ENCODE data around the gene TNIK. TPM values are rescaled to one million over a fixed set of nuclear protein-coding genes. Genes with fewer than 3 reads are reported as not detected.

TNIK gene
- total RNA-seq, 6 donors from 2014 or later: 23.2 to 74.4 (median 38.3) TPM

DNA sequence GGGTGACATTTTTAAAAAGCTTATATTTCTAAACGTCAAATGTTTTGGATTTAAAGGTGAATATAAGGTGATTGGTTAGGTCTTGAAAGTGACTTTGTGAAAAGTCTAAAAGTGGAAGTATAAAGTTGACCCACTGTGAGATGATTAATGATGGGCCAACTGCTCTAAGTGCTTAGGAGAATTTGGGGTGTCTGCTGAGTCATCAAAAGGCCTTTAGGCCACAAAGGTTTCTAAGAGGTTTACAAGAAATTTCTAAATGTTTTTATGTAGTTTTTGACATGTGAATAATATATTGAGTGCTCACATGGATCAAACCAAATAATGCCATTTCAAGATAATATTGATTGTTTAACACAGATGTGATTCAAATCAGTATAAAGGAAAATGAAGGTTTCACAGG is 394.5 kb downstream of the TNIK start:
- H3K27ac ChIP-seq: no peak overlapping the region
- peaks cover 0 to 6% (median 0%) of the 10 kb centered on the region in 4 donors for H3K36me3 ChIP-seq
- WGBS, 2 donors: 90 to 93% methylated on average over 1 of the region's 1 CpG
- no peaks in the 10 kb centered on the region for H3K27me3 ChIP-seq
- DNase-seq (no peak), ATAC-seq (ENCODE audit: low FRiP score in 2 of 2) (no peak)
- no peak overlapping the region for H3K4me3 ChIP-seq
- H3K9me3 ChIP-seq: no peaks in the 10 kb centered on the region
- peaks cover 0 to 5% (median 2%) of the 10 kb centered on the region in 4 donors for H3K4me1 ChIP-seq
- TF ChIP-seq EP300 (IDR thresholded peaks at IDR 0.05): no peak
- no peak for TF ChIP-seq POLR2A (IDR thresholded peaks at IDR 0.05)
- TF ChIP-seq POLR2AphosphoS5 (IDR thresholded peaks at IDR 0.05): no peak
- TF ChIP-seq, protein P1, sequence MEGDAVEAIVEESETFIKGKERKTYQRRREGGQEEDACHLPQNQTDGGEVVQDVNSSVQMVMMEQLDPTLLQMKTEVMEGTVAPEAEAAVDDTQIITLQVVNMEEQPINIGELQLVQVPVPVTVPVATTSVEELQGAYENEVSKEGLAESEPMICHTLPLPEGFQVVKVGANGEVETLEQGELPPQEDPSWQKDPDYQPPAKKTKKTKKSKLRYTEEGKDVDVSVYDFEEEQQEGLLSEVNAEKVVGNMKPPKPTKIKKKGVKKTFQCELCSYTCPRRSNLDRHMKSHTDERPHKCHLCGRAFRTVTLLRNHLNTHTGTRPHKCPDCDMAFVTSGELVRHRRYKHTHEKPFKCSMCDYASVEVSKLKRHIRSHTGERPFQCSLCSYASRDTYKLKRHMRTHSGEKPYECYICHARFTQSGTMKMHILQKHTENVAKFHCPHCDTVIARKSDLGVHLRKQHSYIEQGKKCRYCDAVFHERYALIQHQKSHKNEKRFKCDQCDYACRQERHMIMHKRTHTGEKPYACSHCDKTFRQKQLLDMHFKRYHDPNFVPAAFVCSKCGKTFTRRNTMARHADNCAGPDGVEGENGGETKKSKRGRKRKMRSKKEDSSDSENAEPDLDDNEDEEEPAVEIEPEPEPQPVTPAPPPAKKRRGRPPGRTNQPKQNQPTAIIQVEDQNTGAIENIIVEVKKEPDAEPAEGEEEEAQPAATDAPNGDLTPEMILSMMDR (IDR thresholded peaks at IDR 0.05): no peak

DNA sequence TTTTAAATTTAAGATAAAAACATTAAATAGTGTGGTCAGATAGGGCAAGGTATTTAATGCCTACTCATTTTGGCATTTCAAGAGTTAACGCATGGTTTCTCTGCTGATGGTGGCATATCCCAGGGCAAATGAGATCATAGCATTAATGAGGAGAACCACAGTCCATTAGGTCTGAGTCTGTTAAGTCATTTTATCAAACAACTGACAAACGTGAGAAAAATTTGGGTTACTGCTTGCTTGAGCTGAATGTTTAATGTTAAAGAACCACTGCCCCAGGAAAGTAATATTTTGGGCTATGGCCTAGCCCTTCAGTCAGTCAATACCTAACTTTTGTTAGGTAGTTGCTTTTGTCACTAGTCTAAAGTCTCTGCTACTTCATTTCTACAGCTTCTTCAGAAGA is 395.7 kb downstream of the TNIK start:
- Histone ChIP-seq H3K27me3 (no peaks in the 10 kb centered on the region), H3K4me1 (peaks cover 0 to 5% (median 2%) of the 10 kb centered on the region in 4 donors), H3K36me3 (peaks cover 0 to 6% (median 0%) of the 10 kb centered on the region in 4 donors), H3K4me3 (no peak overlapping the region), H3K27ac (no peak overlapping the region), H3K9me3 (no peaks in the 10 kb centered on the region)
- ATAC-seq (ENCODE audit: low FRiP score in 2 of 2) (no peak), DNase-seq (no peak)
- no peak for TF ChIP-seq EP300 (IDR thresholded peaks at IDR 0.05)
- TF ChIP-seq, protein P1 (IDR thresholded peaks at IDR 0.05): no peak
- no peak for TF ChIP-seq POLR2A (IDR thresholded peaks at IDR 0.05)
- TF ChIP-seq POLR2AphosphoS5 (IDR thresholded peaks at IDR 0.05): no peak
- WGBS, 2 donors: 80 to 83% methylated on average over 2 of the region's 2 CpGs

DNA sequence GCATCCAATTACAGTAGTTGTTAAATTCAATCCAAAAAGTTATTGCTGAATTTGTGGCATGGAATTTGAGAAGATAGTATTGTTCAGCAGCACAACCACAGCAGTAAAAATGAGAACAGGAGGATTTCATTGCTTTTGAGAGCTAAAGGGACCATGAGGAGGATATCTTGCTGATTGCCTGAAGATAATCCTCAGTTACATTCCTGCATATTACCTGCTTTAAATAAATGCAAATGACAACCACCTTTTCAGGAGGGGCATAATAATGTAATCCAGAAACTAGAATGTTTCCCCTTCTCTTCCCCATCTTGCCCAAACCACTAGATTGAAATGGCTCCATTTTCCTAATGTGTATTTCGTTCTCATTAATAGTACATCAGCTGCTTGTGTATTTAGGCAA is 398.5 kb downstream of the TNIK start:
- no peaks in the 10 kb centered on the region for H3K9me3 ChIP-seq
- H3K27me3 ChIP-seq: no peaks in the 10 kb centered on the region
- 96 to 97% methylated on average over 1 of the region's 1 CpG for WGBS, 2 donors
- no peaks in the 10 kb centered on the region for H3K4me1 ChIP-seq
- ATAC-seq (ENCODE audit: low FRiP score in 2 of 2): no peak
- H3K4me3 ChIP-seq: no peak overlapping the region
- no peak for DNase-seq
- no peak for TF ChIP-seq POLR2AphosphoS5 (IDR thresholded peaks at IDR 0.05)
- no peak for TF ChIP-seq POLR2A (IDR thresholded peaks at IDR 0.05)
- no peak overlapping the region for H3K27ac ChIP-seq
- H3K36me3 ChIP-seq: peaks cover 0 to 6% (median 0%) of the 10 kb centered on the region in 4 donors

DNA sequence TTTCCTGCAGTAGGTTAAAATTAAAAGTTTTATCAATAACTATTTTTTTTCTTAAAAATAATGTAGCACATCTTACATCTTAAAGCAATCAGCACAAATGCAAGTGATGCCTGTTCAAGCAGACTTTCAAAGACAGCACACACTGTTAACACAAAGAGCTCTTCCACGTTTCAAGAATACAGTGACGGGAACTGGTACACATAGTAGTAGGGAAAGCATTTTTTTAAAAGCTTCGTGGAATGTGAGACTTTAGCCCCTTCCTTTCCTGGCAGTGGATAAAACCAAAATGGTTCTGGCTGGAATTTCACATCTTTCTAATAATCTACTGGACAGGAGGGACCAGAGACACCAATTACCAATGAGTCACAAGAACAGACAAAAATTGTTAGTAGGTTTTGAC is 400.2 kb downstream of the TNIK start:
- no peaks in the 10 kb centered on the region for H3K4me1 ChIP-seq
- WGBS, 2 donors: 76 to 79% methylated on average over 3 of the region's 3 CpGs
- TF ChIP-seq POLR2A (IDR thresholded peaks at IDR 0.05): no peak
- no peak for TF ChIP-seq EP300 (IDR thresholded peaks at IDR 0.05)
- no peak for TF ChIP-seq POLR2AphosphoS5 (IDR thresholded peaks at IDR 0.05)
- TF ChIP-seq, protein P1 (IDR thresholded peaks at IDR 0.05): no peak
- no peak for ATAC-seq (ENCODE audit: low FRiP score in 2 of 2)
- no peak overlapping the region for H3K4me3 ChIP-seq
- H3K36me3 ChIP-seq: peaks cover 0 to 1% (median 0%) of the 10 kb centered on the region in 4 donors
- H3K9me3 ChIP-seq: no peaks in the 10 kb centered on the region
- no peak for DNase-seq
- no peaks in the 10 kb centered on the region for H3K27me3 ChIP-seq
- no peak overlapping the region for H3K27ac ChIP-seq

DNA sequence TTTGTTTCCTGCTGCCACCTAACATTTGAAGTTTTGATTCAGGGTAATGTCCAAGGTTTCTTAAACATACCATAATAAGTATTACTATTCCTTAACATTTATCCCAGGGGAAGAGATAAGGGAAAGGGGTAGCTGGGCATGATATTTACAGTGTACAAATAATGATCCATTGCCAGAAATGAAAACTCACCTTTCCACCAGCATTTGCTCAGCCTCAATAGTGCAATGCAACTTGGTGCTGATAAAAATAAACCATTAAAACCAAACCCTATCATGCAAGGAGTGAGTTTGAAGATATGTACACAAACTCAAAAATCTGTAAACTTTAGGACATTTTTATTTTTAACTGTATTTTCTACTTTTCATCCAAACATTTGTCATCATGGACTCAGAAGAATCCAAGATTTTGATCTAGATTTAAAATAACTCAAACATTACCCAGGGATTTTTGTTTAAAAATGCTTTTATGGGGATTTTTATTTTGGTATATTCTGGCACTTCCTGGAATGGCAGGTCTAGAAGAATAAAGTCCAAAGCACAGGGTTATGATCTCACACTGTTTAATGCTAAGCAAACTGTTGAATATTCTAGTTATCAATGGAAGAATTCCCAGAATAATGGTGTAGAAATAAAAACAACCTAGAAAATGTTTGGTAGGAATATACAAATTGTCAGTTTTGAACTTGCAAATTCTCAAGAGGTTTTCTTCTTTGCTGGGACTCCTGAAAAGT is 401.2 kb downstream of the TNIK start:
- Histone ChIP-seq H3K4me1 (no peaks in the 10 kb centered on the region), H3K27me3 (no peaks in the 10 kb centered on the region), H3K36me3 (no peaks in the 10 kb centered on the region), H3K4me3 (no peak overlapping the region), H3K27ac (no peak overlapping the region), H3K9me3 (no peaks in the 10 kb centered on the region)
- ATAC-seq (ENCODE audit: low FRiP score in 2 of 2) (no peak), DNase-seq (no peak)
- no peak for TF ChIP-seq EP300 (IDR thresholded peaks at IDR 0.05)
- TF ChIP-seq, protein P1 (IDR thresholded peaks at IDR 0.05): no peak
- no peak for TF ChIP-seq POLR2A (IDR thresholded peaks at IDR 0.05)
- no peak for TF ChIP-seq POLR2AphosphoS5 (IDR thresholded peaks at IDR 0.05)

All from upper lobe of left lung (tissue), 6 donors.